Retina (tissue), 1 donor: ENCODE results near the gene LLCFC1.

Source experiments
- DNase-seq: peaks from one replicate; pipeline ENCODE4 v3.0.0-alpha.2; 2016

The LLCFC1 gene

GRCh38 chr7:142913051-142913450 lies 26.2 kb upstream of the LLCFC1 start:
- DNase-seq, result no peak

DNA sequence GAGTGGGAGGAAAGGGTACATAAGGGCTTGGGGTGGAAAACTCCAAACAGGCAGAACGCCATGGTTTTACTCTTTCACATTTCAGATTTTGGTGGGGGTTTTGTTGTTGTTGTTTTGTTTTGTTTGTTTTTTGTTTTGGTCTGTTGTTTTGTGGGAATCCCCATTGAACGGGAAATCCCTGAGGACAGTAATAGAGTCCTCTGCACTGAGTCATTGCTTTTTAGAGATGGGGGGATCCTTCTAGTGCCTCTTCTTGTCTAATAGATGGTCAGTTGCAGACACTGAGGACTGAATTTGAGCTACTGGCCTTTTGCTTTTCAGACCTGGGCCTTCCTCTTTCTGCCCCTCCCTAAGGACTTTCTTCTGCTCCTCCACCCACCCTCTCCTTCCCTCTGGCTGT lies 25.7 kb upstream of the LLCFC1 start:
- no peak for DNase-seq

- DNase-seq, result no peak
These were observed 25.2 kb upstream of the LLCFC1 start for GRCh38 chr7:142914121-142914520.

DNA sequence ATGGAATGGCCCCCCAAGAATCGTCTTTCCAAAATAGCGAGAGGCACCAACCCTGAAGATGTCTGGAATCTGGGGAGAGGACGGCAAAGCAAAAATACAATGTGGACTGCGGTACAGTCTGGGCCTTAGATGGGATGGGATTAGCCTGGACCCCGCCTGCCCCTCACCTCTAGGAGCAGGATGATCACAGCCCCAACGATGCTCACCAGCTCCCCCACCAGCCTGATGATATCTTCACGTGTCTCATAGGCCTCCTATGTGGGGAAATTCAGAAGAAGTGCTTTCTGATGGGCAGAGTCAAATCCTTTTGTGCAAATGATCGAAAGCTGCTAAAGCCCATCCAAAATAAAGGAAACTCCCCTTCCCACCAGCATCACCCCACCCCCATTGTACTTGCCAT lies 24.0 kb upstream of the LLCFC1 start:
- DNase-seq, result no peak

DNA sequence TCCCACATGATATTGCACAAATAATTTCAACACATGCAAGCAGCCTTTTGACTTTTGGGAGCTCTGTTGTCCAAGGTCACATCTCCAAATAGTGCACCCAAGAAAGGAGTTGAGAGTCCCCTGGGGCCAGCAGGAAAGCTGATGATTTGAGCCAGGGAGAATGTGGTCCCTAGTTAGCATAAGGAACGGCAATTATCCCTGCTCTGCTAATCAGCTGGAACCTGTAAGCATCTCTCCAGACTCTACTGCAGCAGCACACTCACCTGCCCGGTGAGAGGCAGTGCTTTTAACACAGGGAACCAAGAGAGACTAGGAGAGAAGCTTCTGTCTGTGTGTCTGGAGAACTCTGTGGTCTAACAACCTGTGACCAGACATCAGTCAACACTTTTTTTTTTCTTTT lies 22.8 kb upstream of the LLCFC1 start:
- DNase-seq, result no peak

DNA sequence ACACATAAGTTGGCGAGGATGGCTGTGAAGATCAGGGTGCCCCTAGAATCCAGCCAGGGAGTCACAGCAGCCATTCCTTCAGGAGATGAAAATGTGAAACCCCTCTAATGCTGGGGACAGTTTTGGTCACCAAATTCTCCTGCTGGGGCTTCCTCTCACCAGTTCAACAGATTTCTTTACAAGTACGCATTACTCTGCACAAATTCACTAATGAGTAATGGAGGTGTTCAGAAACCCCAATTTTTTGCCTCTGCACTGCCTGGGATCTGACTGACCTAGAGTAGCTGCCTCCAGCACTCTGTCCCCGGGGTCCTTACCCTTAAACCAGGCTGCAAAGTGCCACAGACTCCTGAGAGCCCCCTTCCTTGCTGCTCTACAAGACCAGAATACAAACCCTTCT lies 21.8 kb upstream of the LLCFC1 start:
- DNase-seq, result no peak

DNA sequence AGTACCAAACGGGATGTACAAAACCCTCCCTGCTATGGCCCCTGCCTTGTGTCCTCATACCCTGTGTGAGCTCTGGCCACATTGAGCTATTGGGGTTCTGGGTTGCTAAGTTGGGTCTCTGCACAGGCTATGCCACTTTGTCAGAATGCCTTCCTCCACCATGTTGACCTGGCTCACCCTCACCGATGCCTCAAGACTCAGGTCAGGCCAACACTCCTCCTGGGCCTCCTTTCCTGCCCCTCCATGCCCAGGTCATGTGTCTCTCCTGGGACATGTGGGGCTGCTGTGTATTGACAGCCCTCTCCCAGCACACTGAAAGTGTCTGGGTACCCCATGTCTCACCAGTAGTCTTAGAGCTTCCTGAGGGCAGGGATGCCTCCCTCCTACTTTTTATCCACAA lies 20.4 kb upstream of the LLCFC1 start:
- DNase-seq, result no peak

DNA sequence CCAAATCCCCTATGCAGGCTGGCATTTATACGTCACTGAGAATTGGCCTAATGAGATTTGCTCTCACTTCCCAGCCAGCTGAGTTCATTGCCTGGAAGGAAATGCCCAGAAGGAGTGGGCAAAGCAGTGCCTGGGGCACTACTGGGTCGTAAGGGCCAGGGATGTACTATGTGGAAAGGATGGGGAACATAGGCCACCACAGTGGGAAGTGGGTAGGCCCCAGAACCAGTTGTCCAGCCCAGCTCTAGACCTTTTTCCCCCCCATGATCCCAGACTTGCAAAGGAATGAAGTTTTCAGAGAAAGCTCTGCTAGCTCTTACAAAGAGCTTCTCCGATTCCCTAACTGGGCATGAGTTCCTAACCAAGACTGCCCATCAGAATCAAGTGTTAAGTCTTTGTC lies 19.6 kb upstream of the LLCFC1 start:
- DNase-seq, result no peak

- no peak for DNase-seq
These were observed 15.9 kb upstream of the LLCFC1 start for GRCh38 chr7:142923391-142923790.

- DNase-seq, result no peak
These were observed 13.9 kb upstream of the LLCFC1 start for GRCh38 chr7:142925413-142925812.

DNA sequence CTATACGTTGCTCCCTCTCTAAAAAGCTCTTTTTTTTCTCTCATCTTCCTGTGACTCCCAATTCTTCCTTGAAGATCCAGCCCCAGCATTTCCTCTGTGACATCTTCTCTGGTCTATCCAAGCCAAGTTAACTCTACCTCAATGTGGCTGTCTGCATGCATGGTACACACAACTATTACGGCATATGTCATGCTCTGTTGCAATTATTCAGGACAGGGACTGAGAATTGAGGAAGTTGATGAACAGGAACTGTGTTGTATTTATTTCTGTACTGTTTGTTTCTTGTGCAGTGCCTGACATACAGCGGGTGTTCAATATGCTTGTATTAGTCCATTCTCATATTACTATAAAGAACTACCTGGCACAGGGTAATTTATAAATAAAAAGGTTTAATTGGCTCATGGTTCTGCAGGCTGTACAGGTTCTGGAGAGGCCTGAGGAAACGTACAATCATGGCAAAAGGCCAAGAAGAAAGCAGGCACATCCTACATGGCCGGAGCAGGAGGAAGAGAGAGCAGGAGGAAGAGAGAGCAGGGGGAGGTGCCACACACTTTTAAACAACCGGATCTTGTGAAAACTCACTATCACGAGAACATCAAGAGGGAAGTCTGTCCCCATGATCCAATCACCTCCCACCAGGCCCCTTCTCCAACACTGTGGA lies 12.1 kb upstream of the LLCFC1 start:
- DNase-seq, result no peak

GRCh38 chr7:142927949-142928348 lies 11.3 kb upstream of the LLCFC1 start:
- no peak for DNase-seq

DNA sequence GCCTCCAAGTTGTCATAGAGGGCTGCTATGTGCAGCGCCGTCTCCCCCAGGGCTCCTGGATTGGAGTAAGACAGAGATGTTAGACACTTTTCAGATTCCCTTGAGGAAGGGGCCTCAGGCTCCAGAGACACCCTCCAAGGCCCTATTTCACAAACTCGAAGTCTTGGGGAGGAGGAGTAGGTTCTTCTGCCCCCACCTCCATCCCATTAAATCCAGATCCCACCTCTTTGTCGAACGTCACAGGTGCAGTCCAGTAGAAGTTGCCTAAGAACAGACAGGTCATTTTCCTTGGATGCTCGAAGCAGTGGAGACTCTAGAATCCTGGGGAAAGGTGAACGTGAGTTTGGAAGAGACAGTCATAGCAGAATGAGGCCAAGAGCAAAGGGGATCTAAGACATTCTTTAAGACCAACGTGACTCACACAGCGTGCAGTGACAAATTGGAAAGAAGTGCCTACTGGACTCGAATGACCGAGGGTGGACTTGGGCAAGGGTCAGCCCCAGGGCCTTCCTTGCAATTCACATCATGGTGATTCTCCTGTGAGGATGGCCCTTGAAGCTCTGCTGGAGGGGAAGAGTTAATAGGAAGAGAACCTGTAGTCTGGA lies 9.1 kb upstream of the LLCFC1 start:
- no peak for DNase-seq

DNA sequence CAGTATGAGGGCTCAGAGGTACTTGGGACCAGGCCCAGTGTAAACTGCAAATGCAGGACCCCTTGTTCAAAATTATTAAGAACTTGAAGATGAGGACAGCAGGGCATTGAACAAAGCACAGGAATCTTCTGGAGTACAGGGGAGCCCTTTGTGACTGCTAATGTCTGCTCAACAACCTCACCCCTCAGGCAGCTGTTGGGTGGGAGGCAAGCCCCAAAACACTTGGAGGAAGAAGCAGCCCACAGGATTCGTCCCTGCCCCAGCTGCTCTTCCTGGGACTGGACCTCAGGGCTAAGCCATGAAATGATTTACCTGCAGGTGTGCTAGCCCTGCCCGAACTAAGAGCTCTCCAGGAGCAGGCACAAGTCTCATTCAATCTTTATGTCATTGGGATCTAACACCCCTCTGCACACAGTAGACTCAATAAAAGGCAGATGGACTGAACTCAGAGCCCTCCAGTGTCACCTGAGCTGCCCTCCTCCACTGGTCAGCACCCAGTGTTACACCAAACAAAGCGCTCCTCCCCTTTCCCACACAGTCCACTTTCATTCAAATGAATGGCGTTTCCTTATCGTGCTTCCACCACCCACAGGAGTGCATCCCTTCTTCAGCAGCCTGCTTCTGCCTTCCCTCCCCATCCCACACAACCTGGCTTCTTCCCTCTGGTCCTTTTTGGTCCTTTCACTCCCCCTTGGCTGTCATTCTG lies 6.7 kb upstream of the LLCFC1 start:
- DNase-seq, result no peak

GRCh38 chr7:142933092-142933475 lies 6.2 kb upstream of the LLCFC1 start:
- no peak for DNase-seq

- DNase-seq, result no peak
These were observed 5.7 kb upstream of the LLCFC1 start, which contains the start of gene TRPV5 for GRCh38 chr7:142933624-142934023. Gene TRPV5, minus strand, starts transcription at chr7:142933746. Its CDS starts 287 bp downstream, at chr7:142933459.

DNA sequence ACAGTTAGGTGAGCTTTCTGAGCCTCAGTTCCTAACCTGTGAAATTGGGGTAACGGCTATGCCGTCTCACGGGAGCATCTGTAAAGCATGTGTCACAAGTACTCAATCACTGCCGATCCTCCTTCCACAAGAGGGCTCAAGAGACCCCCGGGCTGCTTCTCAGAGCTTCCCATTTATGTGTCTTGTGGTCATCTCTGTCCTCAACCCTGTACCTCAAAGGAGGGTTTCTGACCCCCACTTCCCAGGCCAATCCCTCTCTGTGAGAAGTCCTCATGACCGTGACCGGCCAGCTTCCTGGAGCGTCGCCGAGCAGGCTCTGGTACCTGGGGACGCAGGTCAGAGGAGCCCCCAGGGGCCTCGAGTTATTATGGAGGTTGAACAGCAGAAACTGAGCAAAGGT lies 5.2 kb upstream of the LLCFC1 start:
- DNase-seq, result no peak

- DNase-seq, result no peak
These were observed 3.2 kb upstream of the LLCFC1 start for GRCh38 chr7:142935941-142936565.

DNA sequence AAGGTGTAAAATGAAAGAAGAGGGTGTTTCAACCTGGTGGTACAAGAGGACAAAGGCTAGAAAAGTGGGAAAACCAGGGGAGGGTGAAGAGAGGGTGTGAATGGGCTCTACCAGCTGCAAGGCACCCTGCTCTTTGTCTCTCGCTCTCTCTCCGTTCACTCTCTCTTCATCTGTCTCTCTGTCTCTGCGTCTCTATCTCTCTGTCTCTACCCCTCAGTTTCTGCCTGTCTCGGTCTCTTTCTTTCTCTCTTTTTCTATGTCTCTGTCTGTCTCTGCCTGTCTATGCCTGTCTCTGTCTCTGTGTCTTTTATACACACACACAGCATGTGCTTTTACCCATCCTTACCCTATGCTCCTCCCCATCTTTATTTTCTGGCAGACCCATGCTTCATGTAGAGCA lies 673 bp upstream of the LLCFC1 start:
- no peak for DNase-seq

DNA sequence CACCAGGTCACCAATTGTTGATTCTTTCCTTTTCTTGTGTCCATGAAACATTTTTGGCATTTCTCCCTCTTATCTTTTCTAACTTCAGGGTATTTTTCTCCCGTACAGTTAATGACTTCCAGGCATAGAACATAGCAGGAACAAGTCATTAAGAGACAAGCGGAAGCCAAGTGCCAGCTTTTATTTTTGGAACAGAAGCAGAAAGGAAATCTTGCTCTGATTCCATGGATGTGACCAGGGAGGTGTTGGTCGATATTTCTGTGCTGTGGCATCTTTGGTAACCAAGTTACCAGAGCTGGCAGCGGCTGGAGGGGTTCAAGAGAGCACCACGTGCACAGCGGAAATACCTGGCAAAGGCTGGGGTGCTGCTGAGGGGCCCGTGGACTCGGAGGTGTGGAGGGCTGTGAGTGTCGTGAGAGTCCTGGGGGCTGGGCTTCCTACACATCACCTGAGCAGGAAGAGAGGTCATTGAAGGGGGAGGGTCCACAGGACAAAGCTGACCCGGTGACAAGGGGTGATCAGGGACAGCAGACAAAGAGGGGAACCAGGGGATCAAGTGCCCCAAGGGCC lies 1.8 kb downstream of the LLCFC1 start:
- DNase-seq, result no peak

- DNase-seq, result no peak
These were observed 2.3 kb downstream of the LLCFC1 start for GRCh38 chr7:142941541-142941940.

DNA sequence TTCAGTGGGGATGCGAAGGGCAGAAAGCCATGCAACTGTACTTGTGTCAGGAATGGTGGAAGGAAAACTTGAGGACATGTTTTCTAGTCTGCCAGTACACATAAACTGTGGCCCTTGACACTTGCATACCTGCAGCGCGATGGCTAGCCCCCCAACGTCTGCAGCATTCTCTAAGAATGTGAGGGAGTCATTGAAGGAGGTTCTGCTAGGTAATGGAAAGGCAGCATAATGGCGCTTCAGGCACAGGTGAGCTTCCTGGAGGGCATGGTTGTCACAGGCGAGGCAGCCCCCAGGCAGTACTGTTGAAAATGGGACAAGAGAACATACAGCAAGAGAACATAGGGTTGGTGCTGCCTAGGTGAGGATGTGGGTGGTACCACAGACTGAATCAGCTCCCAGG lies 3.5 kb downstream of the LLCFC1 start:
- no peak for DNase-seq

GRCh38 chr7:142943706-142944268 lies 4.5 kb downstream of the LLCFC1 start:
- no peak for DNase-seq
